ENCODE data around the gene NRXN3. TPM values are rescaled to one million over a fixed set of nuclear protein-coding genes. Genes with fewer than 3 reads are reported as not detected.

Gene NRXN3
- total RNA-seq, 2 donors from 2014 or later: 1.6 to 1.9 TPM

DNA sequence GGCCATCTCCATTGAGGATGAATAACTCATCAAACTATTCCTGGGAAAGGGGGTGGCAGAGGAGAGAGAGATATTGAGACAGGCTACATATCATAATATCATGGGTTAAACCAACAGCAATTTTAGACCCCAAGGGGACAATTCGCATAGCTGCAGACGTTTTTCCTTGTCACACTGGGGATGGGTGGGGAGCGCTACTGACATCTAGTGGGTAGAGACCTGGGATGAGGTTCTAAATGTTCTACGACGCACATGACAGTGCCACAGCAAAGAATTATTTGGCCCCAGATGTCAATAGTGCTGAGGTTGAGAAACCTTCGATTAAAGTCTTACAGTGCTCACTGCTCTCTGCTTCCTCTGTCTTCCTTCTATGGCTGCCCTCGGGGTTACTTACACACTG lies 425.6 kb downstream of the NRXN3 start:
- no peak for ATAC-seq
- intact Hi-C loops (cut with DNase I): no loop called here

DNA sequence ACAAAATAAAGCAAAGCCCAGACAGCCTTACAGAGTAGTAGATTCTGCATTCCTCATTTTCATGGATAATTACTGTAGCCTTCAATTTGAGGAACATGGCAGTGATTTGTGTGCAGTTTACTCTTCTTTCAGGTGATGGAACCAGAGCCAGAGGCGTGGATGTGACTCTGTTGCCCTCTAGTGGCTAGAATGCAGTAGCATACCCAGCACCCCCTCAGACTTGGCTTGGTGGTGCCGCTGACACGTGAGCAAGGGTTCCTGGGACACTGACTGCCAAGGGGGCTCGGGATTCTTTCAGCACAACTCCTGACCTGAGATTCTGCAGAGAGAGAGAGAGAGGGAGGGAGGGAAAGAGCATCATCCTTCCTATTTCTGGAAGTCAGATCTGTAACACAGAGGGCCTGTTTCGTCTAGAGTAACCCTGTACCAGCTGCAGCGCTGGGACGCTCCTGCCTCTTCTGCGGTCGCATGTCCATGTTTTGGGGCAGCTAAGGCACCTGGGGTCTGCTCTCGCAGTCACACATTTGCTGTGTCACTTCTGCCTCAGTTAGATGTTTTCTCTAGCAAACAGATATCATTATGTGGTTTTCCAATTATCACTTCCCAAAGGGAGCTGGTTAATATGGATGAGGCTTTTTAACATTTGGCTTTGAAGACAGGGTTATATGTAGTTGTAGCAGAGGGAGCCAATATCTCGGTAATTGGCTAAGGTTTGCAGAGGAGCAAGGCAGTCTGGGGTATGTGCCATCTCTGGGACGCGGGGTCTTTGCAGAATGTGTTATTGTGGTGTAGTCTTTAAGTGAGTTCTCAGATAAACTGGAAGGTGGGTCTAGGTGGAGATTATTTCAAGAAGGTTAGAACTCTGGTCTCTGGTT lies 428.1 kb downstream of the NRXN3 start:
- intact Hi-C loops (cut with DNase I): no loop called here
- DNase-seq (peak; percentile 44), ATAC-seq (peak; percentile 78 to 89)

More for the DNA sequence above, 425.6 kb downstream of the NRXN3 start:
- DNase-seq: no peak

DNA sequence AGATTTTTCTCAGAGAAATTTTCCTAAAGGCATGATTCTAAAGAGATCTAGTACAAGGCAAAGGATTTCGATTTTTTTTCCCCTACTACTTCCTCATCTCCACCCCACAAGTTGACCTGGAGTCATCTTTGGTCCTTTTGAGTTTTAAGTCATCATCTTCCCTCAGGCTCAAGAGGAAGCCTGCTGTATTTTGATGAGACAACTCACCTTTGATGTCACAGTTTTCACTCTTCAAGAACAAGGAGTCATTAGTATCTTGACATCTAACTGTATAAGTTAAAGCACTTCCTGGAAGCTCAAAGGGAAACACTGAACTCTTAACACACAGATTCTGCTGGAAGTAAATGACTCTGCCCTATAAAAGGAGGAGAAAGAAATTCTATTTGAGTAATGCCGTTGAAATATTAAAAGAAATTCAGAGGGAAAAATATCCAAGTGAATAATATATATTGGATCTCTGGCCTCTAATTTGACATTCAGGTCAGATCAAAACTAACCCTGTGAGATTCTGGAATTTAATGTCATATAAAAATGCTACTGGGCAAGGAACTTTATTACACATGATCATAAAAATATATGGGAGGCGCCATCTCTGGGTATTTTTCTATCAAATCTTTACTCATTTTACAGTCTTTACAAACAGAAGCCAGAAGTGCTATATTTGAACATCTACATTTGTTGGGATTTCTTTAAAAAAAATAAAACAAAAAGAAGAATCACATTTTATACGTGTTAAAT lies 435.0 kb downstream of the NRXN3 start:
- no peak for DNase-seq
- no peak for ATAC-seq
- intact Hi-C loops (cut with DNase I): no loop called here

DNA sequence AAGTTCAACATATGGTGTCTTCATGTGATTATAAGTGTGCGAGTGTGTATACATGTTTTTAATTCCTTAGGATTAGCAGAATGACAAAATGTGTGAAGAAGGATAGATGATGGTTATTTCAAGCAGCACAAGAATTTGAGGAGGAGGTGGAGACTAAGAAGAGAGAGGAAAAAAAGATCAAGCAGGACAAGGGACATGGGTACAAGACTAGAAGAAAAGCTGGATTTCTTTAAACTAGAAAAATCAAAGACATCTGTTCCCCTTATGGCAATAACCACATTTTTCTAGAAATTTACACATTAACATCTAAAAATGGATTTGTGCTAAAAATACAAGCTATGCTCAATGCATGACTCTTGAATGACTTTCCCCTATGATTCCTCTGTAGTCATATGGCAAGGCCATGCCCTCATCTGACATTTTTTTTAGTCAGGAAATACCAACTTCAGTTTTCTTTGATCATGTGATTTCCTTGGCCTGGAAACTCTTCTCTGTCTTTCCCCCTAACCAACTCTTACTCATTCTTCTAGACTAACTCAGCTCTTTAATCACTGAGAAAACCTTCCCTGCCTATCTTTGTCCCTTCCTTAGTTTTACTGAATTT lies 435.8 kb downstream of the NRXN3 start:
- ATAC-seq (no peak), DNase-seq (no peak)
- intact Hi-C loops (cut with DNase I): no loop called here

- ATAC-seq: no peak
- DNase-seq: no peak
- intact Hi-C loops (cut with DNase I): no loop called here
Observed at GRCh38 chr14:78608998-78609787, 439.0 kb downstream of the NRXN3 start.

DNA sequence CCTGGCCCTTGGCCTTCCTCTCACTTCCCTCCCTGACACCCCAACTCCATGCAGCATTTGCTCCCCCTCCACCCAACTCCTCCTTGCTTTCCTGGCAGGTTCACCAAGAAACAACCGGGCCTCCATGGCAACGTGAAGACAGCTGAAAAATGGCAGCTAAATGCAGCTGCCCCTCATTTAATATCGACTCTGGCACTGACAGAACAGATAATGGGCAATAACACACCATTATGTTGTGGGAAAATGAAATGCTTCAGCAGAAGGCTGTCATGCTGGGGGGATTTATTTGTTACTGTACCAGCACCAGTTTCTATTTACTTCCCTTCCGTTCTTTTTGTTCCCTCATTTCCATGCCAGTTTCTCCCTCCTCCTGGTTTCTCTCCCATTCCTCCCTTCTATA lies 440.8 kb downstream of the NRXN3 start:
- DNase-seq (no peak), ATAC-seq (no peak)
- intact Hi-C loops (cut with DNase I): no loop called here

GRCh38 chr14:78611796-78612571 lies 441.8 kb downstream of the NRXN3 start:
- intact Hi-C loops (cut with DNase I): no loop called here

GRCh38 chr14:78612666-78613065 lies 442.5 kb downstream of the NRXN3 start:
- no peak for DNase-seq
- ATAC-seq: no peak
- intact Hi-C loops (cut with DNase I): no loop called here

More at GRCh38 chr14:78611796-78612571, 441.8 kb downstream of the NRXN3 start:
- ATAC-seq: no peak
- DNase-seq: no peak

DNA sequence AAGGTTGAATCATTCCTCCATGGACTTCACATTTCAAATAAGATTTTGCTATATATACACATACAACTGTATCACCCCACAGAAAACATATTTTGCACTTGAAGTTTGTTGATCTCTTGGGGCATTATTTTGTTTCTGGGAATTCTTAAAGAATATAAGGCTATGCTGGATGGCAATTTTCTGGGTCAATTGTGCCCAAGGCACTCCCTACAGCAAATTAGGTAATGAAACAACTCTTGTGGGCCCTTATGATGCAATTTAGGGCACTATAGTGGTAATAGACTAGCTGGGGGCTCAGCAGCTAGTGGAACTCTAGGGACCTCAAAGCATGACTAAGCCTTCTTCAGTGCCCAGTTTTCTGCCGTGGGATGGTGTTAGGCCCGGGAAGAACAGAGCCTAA lies 444.4 kb downstream of the NRXN3 start:
- intact Hi-C loops (cut with DNase I): no loop called here
- DNase-seq: no peak
- ATAC-seq: no peak

DNA sequence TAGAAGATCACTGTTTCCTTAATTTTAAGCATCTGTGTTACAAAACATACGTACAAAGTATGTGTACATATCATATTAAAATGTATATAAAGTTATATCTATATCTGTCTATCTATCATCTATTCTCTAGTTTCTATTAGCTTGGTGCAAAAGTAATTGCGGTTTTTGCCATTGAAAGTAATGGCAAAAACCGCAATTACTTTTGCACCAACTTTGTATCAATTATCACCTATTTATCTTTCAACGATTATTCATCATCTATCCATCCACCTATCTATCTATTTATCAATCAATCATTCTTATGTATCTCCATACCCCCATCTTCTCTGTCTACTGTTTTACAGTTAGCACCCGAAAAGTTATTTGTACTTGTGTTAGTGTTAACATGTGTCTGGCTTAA lies 447.6 kb downstream of the NRXN3 start:
- ATAC-seq: no peak
- intact Hi-C loops (cut with DNase I): no loop called here
- no peak for DNase-seq

GRCh38 chr14:78618368-78618767 lies 448.2 kb downstream of the NRXN3 start:
- intact Hi-C loops (cut with DNase I): no loop called here
- no peak for DNase-seq
- no peak for ATAC-seq

DNA sequence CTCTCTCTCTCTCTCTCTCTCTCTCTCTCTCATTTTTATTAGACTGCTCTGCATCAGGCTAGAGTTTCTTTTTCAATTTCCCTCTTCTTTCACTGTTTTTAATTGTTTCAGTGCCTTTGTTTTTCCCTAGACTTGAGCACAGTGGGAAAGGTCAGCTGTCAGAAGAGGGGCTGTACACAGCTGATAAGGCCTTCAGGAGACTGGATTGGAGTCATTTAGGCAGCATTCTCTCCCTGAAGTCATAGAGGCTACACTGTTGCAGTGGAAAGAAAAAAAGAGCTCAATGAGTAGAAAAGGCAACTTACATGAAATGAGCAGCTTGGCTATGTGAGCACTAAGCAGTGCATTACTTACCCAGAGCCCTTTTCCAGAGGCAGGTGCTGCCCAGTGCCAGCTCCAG lies 456.9 kb downstream of the NRXN3 start:
- no peak for ATAC-seq
- DNase-seq: no peak
- intact Hi-C loops (cut with DNase I): no loop called here

DNA sequence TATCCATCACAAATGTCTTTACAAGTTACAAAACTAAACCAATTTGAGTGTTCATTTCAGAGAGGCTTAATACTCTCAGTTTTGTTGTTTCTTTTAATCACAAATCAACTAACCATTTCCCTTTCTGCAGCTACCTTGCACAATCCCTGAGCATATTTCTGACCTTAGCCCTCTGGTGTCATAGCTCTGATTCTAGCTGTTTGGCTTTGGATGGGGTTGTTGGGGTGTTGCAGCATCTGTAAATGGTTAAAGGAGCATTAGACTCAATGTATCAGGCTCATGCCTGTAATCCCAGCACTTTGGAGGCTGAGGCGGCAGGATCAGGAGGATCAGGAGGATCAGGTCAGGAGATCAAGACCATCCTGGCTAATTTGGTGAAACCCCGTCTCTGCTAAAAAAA lies 461.4 kb downstream of the NRXN3 start:
- DNase-seq (no peak), ATAC-seq (no peak)
- intact Hi-C loops (cut with DNase I): no loop called here

- no peak for ATAC-seq
- intact Hi-C loops (cut with DNase I): no loop called here
Observed at GRCh38 chr14:78633752-78634151, 463.6 kb downstream of the NRXN3 start.

GRCh38 chr14:78637489-78637888 lies 467.3 kb downstream of the NRXN3 start:
- intact Hi-C loops (cut with DNase I): no loop called here
- DNase-seq (no peak), ATAC-seq (no peak)

More at GRCh38 chr14:78633752-78634151, 463.6 kb downstream of the NRXN3 start:
- DNase-seq: no peak

DNA sequence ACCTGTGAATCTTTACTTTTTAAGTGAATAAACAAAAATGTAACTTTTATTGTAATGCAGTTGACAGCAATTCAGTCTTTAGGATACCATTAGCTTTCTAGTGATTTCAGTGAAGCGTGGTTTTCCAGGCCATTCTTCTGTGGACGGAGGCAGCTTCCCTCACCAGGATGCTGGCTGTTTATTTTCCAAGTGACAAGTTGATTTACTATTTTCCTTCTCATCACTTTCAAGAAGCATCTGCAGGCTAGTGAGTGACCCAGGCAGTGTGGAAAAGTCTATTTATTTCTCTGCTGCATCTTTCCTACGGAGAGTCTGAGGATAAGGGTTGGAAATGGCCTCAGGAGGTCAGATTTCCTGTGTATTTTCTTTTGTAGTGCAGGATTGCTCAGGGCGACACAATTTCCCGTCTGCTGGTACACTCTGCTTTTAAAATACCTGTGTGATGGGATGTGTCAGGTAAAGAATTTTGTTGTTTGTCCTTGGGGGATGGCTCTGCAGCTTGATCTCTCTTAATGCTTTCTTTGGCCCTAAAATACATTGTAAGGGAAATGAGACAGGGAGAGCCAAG lies 467.8 kb downstream of the NRXN3 start:
- ATAC-seq (no peak), DNase-seq (no peak)
- intact Hi-C loops (cut with DNase I): no loop called here

- ATAC-seq (no peak), DNase-seq (no peak)
- intact Hi-C loops (cut with DNase I): no loop called here
Observed at GRCh38 chr14:78638926-78639325, 468.8 kb downstream of the NRXN3 start.

- ATAC-seq (no peak), DNase-seq (no peak)
- intact Hi-C loops (cut with DNase I): no loop called here
Observed at GRCh38 chr14:78644824-78645559, 474.8 kb downstream of the NRXN3 start.
